Epidermal melanocyte (primary cell): ENCODE data around the gene FANCC.

Experiments
- DNase-seq: peaks from one replicate; pipeline ENCODE4 v3.0.0; 2011; ENCODE audit warnings: low spot score; ENCODE audit not compliant: insufficient read length

FANCC gene

DNA sequence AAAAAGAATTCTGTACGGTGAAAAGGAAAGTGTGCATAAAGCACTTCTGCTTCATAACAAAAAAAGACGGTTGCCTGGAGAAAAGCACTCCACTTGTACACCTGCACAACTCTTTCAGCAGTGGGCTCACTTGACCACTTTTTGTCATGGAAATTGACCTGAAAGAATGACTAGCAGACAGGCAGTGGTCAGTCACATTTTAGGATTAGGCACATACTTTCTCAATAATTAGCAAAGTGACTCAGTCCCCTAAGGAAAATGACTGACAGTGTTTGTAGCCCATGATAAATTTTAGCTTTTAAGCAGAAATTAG lies 169.3 kb downstream of the FANCC start:
- DNase-seq, result no peak

DNA sequence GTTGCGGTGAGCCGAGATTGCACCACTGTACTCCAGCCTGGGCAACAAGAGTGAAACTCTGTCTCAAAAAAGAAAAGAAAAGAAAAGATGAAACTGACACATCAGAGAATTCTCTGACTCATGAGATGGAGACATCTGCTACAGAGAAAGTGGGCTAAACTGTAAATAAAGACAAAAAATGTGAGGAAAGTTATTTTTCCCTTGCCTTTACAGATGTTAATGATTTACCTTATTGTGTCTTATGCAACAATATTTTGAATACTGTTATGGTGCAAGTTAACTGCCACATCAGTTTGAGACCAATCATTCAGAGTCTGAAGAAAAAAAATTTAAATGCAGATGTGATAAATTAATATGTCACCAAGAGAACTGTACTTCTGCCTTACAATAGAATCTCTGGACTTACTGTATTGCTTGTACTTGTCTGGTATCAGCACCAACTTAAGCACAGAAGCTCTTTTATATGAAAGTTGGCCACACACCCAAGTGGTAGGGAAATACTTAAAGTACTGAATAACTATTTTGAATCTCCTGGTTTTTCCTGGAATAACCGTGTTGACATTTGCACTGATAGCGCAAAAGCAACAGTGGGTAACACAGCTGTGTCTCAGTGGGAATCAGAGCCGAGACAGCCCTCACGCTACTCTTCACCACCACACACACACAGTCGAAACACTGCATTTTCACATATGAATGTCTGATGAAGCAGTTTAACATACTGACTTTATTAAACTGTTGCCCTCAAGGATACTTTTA lies 169.9 kb downstream of the FANCC start:
- DNase-seq, result no peak

DNA sequence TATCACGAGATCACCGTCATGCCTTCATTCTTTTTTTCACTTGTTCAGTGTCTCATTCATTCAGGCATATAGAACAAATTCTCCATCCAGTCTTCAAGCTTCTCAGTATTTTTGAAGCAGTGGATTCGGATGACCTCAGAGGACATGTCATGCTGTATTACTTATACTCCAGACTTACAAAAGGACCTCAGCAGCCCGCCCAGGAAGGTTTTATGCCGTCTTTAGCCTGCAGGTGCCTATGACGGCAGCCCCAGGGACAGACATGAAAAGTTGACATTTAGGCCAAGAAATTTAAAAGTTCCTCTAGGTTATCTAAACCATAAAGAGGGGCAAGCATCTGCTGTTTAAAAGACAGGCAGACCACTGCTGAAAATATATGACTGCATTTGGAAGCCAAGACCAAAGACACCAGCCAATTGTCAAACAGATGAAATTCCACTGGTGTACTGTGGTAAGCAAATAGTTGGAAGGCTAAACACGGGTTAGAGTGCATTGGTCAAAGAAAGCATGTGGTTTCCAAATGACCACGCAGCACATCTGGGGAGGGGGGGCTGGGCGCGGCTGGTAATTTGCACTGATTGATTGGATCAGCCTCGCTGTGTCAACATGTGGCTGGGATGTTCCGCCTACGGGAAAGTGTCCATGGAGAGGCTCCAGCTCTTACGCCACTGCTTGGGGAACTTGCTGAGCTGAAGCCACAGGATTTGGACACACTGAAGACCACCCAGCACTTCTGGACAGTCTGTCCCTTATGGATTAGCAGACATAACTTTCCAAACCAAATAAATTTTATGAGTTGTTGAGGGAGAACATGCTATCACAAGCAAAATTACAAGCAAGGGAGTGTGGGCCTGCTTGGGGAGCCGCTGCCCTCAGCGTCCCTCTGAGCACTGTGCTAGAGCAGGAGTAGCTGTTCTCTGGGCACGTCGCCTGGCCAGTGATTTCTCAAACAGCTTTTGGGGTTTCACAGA lies 173.6 kb downstream of the FANCC start:
- no peak for DNase-seq

DNA sequence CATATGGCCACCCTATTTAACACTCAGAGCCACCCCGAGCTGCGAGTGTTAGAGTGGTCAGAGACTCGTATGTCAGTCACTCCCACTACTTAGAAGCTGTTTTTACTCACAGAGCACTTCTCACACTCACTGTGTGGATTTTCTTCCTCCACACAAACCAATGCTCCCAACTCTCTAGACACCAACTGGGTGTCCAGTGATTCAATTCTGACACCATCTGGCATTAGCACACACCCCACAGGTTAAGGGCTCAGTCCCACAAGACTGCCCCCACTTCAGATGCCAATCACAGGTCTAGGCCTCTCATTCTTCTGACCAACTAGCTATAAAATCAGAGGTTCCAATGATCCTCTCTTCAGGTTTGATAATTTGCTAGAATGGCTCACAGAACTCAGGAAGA lies 174.8 kb downstream of the FANCC start:
- DNase-seq, result no peak

DNA sequence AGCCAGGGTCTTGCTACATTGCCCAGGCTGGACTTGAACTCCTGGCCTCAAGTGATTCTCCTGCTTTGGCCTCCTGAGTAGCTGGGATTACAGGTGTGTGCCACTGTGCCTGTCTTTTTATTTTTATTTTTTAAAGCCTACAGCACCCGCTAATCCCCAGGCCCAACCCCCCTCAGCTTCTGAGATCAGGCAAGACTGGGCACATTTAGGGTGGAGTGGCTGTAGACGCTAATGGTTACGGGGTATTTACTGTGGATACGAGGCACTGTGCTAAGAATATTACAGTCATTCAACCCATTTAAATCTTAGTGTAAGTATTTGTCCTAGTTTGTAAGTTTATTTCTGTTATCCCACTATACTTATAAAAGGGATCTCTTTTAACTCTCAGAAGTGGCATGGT lies 175.2 kb downstream of the FANCC start:
- DNase-seq, result no peak

DNA sequence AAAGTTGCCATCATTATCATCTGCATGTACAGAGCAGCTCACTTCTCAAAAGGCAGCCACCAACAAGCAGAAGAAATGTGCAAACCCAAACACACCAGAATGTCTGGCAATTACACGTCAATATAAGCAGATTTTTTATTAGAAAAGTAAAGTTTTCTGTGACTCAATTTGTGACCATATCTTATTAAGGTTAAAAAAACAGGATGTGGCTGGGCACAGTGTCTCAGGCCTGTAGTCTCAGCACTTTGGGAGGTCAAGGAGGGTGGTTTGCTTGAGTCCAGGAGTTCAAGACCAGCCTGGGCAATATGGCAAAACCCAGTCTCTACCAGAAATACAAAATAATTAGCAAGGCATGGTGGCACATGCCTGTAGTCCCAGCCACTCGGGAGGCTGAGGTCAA lies 176.7 kb downstream of the FANCC start:
- DNase-seq, result no peak

GRCh38 chr9:95139126-95139525 lies 178.4 kb downstream of the FANCC start:
- DNase-seq, result no peak

DNA sequence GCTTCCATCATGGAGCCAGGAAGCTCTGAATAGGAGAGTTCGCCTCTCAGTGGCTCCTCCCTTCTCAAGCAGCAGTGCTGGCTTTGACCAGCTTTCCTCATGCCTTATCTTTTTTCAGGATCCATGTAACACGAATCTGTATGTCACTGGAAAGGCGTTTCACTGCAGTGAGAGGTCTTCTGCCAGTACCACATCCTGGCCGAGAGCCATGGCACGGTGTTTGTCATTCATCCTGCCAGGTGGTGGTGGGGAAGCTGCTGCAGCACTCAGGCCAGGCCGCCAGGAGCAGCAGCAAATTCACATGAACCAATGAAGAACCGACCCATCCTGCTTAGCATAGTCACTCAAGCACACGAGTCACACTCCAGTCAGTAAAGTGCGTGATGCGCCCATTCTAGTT lies 179.0 kb downstream of the FANCC start:
- DNase-seq, result no peak

DNA sequence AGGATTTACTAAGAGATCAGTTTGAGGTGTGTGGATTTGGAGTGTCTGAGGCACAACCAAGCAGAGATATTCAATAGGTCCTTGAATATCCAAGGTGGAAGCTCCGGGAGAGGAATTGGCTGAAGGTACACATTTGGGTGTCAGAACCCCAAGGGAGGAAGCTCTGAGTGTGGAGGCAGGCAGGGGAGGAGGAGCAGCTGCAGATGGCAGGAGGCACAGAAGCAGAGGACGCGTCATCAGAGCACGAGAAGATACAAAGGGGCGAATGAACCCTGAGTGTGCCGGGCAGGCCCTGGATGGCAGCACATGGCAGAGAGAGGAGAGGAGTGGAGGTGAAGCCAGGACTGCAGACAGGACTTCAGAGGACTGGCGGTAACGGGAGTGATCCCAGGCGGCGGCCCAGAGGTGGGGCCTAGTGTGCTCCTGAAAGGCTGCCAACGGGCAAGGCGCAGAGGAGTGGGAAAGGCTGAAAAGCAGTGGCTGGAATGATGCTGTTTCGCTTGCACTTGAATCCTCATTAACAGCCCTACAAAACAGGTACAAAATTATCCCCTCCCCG lies 179.8 kb downstream of the FANCC start:
- DNase-seq, result no peak

DNA sequence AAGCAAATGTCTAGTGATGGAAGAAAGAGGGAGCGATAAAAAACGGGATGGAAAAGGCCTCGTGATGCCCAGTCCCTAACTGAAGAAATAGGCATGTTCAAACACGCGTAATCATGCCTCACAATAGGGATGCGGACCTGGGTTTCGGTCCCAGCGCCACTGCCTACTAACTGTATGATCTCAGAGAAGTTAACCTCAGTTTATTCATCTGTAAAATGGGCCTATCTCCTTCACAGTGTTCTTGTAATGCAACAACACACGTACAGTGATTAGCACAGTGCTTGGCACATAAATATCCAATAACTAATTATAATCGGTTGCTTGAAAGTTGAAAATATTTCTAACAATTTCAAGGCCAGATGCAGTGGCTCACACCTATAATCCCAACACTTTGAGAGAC lies 181.8 kb downstream of the FANCC start:
- DNase-seq, result no peak

DNA sequence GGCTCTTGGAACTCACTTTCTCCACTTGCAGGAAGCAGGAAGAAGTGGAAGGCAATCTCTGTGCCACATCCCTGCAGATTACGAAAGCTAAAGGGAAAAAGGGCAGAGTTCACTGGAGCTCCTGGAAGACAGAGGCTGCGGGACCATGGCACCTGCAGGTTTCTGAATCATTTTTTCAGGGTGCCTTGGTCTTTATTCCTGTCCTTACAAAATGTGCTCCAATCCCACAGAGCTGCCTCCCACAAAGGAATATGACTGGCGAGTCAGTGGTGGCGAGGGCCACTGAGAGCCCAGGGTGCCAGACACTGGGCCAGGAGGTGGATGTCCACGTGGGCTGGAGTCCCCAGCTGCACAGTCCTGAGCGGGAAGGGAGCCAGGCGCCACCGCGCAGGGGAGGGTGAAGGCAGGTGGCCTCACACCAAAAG lies 183.0 kb downstream of the FANCC start:
- DNase-seq, result no peak

DNA sequence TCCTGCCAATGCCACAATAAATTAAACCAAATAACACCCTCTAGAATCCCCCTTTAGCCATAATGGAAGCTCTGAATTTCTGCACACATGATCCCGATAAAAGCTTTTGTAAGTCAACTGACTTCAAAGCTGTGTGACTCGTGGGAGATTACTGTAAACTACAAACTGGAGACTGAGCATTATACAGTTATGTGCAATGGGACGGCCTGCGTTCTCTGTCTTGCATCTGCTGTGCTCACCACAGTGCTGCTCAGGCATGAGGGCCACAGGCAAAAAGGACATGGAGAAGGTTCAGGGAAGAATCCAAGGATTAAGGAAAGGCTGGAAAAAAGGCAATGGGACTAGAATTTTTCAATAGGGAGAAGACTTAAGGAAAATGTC lies 184.2 kb downstream of the FANCC start:
- no peak for DNase-seq

GRCh38 chr9:95132366-95133324 lies 184.9 kb downstream of the FANCC start:
- no peak for DNase-seq

DNA sequence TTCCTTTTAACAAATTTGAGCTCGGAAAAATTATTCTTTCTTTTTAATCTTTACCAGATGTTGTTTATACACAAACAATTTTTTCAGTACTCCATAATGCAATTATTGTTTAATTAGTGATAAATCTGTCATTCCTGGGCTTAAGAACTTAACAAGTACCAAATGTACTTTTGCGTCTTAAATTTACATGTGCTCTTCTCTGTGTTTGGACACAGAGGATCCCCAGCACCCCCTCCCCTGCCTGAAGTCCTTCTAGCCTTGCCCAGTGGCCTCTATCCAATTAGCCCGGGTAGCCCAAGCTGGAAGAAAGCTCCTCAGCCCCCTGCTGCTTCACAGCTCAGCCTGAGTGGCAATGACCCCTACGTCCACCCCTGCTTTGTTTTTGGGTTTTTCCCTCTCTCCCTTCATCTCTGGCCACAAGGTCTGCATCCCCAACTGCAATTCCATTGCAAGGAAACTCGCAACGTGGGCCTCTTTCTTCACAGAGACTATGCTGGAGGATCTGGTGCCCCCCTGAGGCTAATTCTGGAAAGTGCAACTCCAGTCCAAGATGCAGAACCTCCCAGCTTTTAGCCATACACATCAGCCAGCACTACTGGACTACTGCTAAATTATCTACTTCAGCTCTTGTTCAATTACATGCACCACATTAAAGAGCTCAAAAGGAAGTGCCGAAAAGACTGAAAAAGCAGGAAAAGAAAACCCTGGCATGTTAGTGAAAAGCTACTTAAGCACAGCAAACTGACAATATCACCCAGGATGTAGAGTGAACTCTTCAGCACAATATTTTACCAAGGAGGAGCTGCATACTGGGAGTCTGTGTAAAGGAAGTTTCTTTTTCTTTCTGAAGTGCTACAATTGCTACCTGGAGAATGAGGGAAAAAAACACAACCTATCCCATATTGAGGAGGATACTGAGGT lies 186.2 kb downstream of the FANCC start:
- DNase-seq, result peak; percentile 81

DNA sequence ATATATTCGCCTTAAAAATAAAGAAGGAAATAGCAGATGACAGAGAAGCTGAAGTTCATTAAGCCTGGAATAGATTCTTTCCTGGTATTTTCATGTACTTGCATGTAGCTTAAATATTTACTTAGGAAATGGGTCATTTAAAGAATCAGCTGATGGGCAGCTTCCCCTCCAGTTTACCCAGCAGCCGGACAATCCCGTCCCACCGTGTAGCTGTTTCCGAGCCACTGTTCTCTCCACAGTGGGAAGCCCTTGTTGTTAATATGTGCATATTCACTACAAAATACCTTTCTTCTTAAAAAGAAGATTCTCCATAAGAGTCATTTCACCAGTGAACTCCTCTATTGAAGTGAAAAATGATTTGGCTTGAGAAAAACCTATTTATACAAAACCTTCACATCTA lies 187.0 kb downstream of the FANCC start:
- DNase-seq, result no peak

DNA sequence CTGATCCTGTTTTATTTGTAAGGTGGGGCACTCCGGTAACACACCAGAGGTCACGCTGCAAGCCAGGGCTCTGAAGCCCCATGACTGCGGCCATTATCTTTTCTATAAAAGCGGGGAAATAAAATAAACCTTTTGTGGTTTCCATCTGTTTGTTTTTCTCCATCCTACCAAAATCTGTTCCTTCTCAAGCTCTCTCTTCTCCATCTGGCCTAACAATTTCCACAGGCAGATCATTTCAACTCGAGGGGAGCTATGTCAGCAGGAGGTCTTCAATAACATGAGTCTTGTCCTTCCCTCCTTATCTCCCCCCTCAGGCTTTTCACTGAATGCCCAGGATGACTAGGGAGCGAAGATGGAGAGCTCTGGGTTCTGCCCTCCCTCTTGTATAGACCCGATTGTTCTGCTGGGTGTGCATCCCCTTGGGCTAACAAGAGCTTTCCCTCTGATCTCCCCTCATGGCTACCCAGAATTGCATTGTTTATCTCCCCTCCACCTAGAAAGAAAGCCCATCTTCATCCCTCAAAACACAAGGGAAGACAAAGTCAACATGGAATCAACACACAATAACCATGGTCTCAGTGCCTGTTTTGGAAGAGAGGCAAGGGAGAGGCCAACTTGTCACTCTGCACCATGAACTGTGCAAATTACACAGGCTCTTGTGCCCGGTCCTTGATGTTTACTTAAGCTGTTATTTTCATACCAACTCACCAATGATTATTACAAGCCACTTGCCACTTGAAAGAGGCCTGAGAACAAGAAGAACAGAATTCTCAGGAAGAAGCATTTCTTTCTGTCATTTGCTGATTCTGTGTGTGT lies 187.8 kb downstream of the FANCC start:
- no peak for DNase-seq

- DNase-seq, result no peak
These were observed 189.4 kb downstream of the FANCC start for GRCh38 chr9:95128177-95128524.

DNA sequence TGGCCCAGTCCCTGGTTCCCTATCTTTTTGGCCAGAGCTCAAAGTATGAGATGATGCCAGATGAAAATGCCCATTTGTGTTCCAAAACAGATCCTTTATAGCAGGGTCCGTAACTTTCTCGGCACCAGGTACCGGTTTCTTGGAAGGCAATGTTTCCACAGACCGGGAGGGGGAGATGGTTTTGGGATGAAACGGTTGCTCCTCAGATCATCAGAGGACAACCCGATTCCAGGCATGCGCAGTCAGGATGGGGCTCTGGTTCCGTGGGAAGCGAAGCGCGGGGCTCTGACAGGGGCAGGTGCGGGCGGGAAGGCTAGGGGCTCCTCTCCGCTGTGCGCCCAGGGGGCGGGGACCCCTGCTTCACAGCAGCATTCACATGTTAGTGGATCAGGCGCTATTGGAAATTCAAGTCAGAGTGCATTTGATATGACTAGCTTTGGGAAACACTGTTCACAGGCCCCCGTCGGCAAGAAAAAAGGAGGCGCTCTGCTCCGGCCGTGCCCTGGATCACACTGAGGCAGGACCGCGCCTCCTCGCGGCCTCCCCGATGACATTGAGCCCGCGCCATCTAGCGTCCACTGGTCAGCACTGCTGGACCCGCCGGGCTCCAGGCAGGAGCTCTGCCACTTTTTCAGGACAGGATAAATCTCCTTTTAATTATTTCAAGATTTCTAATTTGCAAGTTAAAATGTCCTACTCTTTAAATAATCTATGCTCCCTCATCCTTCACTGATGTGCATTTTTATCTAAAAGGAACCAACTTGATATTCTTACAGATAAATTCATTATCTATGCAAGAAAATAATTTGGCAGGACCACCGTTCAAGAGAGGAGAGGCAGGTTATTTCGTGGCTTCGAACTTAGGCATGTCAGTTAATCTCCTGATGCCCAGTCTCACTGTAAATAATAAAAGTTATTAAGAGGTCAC lies 190.0 kb downstream of the FANCC start:
- DNase-seq, result peak; percentile 61
